GM12872 (cell line): ENCODE measurements around the gene PLEKHN1.

Source experiments
- CTCF ChIP-seq: IDR thresholded peaks from 3 replicates; pipeline ENCODE4 v1.5.1; 2011; ENCODE audit warnings: low read depth, mild to moderate bottlenecking, low read length, moderate library complexity; ENCODE audit not compliant: insufficient read depth

Gene PLEKHN1

GRCh38 chr1:927234-927633, 39.0 kb upstream of the PLEKHN1 start:
- TF ChIP-seq CTCF: no peak

- TF ChIP-seq CTCF: no peak
These were observed 38.5 kb upstream of the PLEKHN1 start for GRCh38 chr1:927748-928147.

- TF ChIP-seq CTCF: no peak
These were observed 37.2 kb upstream of the PLEKHN1 start for GRCh38 chr1:928825-929661.

GRCh38 chr1:929712-930632, 36.3 kb upstream of the PLEKHN1 start:
- no peak for TF ChIP-seq CTCF

GRCh38 chr1:930633-931138, 35.6 kb upstream of the PLEKHN1 start:
- no peak for TF ChIP-seq CTCF

GRCh38 chr1:931380-932172, 34.7 kb upstream of the PLEKHN1 start:
- TF ChIP-seq CTCF: no peak

- TF ChIP-seq CTCF: no peak
These were observed 34.1 kb upstream of the PLEKHN1 start for GRCh38 chr1:932173-932510.
